ENCODE measurements around the gene SMTNL1.
A peak's percentile ranks its signal among the peaks of the same experiment; 100 is the strongest.

The SMTNL1 gene, protein sequence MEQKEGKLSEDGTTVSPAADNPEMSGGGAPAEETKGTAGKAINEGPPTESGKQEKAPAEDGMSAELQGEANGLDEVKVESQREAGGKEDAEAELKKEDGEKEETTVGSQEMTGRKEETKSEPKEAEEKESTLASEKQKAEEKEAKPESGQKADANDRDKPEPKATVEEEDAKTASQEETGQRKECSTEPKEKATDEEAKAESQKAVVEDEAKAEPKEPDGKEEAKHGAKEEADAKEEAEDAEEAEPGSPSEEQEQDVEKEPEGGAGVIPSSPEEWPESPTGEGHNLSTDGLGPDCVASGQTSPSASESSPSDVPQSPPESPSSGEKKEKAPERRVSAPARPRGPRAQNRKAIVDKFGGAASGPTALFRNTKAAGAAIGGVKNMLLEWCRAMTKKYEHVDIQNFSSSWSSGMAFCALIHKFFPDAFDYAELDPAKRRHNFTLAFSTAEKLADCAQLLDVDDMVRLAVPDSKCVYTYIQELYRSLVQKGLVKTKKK

DNA sequence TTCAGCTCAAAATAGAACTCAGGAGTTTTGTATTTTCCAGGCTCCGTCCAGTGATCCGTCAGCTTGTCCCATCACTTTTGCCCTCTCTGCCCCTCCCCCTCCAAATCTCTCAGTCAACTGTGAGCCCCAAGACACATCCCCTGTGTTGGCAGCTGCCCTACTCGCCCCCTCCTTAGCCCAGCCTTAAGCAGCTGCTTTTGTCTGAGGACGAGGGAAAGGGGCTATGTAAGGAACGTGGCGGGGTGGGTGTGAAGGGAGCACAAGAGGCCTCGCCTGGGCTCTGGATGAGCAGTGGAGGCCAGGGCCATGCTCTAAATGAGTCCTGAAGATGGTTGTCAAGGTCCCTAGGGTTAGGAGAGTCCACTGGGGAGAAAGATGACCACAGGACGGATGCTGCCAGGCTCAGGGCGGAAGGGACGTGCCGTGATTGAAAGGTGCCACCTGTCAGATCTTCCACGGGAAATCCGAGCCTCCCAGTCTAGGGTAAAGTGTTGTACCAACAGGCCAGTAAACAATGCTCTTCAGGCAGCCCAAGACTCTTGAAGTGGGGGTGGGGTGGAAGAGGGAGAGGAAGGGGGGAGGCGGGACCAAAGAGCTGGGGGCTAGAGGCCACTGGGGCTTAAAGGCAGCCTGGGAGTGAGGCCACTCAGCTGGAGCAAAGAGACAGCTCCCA lies at the start of gene SMTNL1:
SMTNL1 (plus strand) TSS at position 649 of the 673 bp plus-strand sequence. CDS start 5,048 bp downstream, outside the sequence.
- no peak for DNase-seq (ENCODE audit: low read depth)

DNA sequence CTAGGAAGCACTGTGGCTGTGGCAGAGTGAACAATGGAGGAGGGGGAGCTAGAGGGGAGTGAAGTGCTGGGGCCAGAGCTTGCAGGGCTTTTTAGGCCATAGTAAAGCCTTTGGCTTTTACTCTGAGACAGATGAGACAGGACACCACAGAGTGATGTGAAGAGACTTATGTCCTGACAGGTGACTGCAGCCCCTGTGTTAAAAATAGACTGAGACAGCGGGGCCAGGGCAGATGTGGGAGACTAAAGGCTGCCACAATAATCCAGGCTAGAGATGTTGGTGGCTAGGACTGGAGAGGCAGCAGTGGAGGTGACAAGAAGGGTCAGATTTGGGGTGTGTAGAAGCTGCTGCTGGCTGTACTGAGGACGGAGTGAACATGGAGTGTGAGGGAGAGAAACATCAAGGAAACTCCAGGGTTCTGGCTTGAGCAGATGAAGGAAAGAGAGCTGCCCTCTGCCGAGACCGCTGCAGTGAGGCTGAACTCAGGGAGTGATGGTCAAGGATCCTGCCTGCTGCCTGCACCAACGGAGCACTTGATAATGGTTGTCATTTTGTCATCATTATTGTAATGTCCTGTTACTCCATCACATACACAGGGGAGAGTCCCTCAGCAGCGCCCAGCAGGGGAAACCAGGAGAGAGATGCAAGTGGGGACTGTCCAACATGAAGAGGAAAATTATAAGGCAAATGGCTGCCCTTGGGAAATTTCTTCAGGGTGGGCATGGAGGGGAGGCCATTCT lies 49.3 kb upstream of the SMTNL1 start:
- no peak for DNase-seq (ENCODE audit: low read depth)

DNA sequence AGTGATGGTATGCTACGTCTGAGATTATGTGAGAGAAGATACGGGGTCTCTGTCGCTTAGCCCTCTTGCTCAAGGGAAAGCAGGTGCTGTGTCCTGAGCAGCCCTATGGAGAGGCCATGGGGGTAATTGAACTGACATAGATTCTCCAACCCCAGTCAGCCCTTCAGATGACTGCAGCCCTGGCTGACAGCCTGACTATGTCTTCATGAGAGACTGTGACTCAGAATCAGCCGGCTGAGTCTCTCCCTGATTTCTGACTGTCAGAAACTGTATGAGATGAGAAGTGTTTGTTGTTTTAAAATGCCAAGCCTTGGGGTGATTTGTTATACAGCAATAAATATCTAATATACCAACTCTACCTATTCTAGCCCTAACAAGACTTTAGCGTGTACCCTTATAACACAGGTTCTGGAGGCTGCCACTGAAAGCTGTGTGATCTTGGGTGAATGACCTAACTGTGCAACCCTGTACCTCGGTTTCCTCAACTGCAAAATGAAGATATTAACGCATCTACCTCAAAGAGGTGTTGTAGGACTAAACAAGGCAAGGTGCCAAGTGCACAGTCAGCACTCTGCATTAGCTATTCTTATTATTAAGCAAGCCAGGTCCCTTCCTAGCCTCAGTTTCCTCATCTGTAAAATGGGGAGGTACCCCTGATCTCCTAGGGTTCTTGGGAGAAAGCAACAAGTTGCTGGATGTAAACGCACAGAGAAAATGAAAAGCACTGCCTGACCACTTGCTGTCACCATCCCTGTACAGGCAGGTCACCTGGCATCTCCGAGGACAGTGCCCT lies 46.7 kb upstream of the SMTNL1 start:
- DNase-seq (ENCODE audit: low read depth): no peak

DNA sequence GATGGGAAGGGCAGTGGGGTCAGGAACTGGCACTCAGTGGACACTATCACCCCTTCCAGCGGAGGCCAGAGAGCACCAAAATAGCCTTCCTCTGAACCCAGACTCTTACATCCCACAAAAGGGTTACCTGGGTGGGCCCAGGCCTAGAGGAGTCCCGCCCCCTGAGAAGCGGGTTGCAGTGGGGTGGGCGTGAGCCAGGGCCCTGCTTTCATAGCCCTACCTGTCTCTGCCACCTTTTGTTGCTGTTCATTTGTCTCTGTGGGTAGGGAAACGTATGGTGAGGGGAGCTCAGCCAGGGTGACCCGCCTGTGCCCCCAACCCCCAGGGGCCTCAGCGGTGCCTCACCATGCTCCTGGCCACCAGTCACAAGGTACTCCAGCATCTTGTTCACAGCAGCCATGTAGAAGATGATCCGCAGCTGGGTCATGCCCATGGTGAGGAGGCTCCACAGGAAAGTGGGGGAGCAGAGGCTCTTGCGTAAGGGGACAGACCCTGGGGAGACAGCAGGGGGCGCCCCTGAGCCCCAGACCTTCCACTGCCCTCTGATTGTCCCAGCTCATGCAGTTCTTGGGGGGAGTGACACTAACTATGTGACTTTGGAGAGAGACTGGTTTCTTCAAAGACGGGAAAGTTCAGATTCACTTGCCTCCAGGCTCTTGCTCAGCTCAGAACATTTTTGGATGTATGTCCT lies 45.9 kb upstream of the SMTNL1 start:
- DNase-seq (ENCODE audit: low read depth): no peak

DNA sequence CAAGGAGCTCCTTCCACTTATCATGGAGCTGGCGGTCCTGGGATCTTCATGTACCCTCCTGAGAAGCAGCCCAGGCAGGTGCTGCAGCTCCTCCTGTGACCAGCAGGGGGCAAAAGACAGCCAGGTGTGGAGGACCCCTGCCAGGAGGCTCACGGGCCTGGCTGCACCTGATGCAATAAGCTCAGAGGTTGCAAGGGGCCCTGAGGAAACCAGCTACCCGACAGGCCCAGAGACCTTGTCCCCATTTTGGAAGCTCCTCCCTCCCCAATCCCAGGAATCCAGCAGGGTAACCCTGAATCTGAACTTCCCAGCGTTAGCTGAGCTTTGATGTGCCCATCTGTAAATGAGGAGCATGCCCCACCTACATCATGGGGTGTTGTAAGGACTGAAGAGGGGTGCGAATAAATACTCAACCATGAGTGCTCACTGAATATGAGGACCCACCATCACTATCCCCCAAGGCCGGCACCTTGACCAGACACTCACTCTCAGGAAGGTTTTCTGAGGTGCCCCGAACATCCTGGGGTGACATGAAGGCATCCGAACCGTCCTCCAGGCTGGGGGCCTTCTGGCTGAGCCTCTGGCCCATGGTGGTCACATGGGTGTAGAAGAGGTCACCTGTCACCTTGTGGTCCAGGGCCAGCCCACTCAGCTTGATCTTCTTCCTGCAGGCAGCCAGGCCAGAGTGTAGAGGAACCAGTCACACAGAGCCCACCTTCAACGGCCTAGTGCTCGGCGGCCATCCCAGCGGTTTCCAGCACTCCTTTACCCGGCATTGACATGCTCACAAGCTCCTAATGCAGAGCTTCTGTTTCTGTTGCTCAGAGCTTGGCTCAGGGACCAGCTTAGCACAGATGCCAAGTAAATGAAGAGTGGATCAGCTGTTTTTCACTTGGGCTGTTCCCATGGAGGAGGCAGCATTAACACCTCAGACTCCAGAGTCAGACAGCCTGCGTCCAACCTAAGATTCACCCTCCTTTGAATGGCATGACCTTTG lies 43.6 kb upstream of the SMTNL1 start:
- DNase-seq (ENCODE audit: low read depth): peak; percentile 63

DNA sequence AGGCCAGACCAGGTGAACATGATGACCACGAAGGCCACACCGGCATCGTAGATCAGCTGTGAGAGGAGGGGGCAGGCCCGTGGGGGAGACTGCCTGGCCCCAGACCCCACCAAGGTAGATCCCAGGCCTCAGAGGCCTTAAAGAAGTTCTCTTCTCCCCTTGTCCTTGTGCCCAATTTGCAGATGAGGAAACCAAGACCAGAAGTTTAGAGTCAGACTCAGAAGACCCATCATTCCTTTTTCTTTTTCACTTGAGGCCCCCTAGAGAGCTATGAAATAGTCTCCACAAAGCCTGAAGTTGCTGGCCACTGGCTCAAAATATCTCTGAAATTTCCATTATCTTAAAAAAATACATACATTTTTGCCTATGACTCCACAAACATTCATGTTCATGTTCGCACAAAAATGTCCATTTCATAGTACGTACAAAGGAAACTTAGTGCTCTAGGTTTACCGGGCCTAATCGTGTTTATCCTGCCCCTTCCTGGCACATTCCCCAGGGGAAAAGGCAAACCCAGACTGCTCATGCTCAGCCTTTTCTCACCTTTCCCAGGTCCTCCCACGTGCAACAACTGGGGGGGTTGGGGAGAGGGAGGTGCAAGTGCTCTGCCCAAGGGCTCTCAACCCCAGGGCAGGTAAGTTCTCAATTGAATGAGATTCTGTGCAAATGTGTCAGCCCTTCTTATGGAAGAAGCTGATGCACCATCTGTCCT lies 41.1 kb upstream of the SMTNL1 start:
- no peak for DNase-seq (ENCODE audit: low read depth)

DNA sequence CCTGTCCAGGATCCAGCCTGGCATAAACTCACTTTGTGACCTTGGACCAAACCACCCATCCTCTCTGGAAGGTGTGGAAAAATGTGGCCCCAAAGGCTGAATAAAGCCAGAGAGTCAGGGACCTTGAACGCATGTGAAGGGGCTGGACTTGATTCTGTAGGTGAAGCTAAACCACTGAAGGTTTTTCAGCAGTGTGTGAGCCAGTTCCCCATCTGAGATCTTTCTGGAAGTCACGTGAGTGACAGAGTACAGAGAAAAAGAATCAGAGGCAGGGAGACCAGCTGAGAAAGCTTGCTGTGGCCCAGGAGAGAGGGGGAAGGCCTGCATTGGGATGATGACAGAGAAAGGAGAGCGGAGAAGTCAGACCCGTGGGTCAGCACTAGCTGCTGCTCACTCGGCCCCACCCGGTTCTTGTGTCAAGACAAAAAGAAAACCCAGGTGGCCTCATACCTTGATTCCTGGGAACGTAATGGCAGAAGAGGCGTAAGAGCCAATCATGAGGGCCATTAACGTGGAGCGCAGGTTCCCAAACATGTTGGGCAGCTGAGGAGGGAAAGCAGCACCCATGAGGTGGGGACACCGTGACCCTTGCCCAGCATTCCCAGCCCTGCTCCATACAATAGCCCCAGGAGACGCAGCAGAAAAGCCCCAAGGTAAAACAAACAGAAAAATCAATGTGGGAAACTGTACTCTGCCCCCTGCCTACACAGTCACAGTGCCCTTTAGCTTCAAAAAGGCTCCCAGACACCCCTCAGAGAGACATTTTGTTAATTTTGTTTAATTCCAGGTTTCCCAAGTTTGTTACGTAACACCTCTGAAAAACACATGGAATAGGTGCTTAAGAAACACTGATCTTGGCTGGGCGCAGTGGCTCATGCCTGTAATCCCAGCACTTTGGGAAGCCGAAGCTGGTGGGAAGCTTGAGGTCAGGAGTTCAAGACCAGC lies 39.8 kb upstream of the SMTNL1 start:
- DNase-seq (ENCODE audit: low read depth): no peak

DNA sequence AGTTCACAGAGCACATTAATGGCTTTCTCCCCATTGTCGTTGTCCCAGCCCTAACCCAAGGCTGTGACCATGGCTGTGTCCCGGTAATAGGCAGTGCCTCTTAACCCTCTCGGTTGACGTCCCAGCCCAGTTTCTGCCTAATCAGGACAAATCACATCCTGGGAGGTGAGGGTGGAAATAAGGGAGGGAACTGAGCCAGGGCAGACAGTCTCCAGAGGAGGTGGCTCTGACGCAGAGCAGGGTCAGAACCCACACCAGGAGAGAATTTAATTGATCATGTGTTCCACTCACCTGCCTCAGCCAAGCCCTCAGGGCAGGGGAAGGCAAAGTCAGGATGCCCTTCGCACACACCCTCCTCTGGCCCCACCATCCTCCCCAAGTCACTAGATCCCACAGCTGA lies 38.9 kb upstream of the SMTNL1 start:
- DNase-seq (ENCODE audit: low read depth): no peak

DNA sequence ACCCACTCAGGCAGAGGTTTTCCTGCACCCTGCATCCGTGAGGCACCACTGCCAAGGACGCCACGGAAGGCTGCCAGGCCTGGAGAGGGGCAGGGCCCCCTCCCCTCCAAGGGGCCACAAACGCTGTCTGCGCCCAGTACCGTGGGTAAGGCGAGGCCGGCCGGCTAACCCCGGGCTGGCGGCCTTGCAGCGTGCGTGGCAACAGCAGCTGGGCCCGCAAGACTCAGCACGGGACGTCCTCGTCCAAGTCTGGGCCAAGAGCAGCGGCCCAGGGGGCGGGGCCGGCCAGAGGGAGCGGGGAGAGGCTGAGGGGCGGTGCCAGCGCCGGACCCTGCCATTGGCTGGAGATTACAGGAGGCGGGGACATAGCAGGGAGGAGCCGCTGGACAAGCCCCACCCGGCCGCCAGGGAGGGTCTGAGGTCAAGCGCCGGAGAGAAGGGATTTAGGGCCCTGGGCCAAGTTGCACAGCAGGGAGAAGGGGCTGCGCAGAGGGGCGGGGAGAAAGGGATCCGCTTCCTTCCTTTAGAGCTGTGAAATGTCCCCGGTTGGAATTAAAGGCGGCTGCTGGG lies 37.9 kb upstream of the SMTNL1 start:
- DNase-seq (ENCODE audit: low read depth): no peak

DNA sequence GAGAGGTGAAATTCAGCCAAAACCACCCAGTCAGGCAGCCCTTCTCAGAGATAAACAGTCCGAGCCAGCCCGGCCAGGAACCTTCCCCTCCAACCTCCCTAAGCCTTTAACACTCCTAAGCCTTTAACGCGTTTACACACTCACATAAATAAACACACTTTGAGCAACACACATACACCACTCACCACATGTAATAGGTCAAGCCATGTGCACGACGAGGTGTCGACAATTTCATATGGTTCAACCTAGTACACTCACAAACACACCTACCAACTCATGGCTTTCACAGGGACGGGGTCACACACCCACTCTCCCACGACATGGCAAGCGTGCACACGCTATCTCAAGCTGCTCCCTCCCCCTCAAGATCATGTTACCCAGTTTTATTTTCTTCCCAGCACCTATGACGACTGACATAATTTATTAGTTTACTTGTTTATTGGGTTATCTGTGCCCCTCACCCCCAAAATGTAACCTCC lies 37.4 kb upstream of the SMTNL1 start:
- DNase-seq (ENCODE audit: low read depth): no peak

DNA sequence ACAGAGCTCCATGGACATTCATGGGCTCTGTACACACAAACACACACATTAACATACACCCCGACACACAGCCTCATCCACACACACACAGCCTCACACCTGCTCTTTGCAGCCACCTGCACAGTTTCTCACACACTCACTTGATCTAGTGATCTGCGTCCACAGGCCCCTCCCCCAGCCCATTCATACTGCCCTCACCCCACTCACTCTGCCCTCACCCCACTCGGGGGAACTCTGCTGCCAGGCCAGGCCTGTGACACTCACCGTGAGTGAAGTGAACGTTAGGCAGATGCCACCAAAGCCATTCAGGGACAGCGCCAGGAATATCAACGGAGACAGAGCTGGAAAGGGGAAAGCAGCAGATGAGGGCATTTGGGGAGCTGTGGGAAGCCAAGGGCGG lies 36.9 kb upstream of the SMTNL1 start:
- DNase-seq (ENCODE audit: low read depth): no peak

DNA sequence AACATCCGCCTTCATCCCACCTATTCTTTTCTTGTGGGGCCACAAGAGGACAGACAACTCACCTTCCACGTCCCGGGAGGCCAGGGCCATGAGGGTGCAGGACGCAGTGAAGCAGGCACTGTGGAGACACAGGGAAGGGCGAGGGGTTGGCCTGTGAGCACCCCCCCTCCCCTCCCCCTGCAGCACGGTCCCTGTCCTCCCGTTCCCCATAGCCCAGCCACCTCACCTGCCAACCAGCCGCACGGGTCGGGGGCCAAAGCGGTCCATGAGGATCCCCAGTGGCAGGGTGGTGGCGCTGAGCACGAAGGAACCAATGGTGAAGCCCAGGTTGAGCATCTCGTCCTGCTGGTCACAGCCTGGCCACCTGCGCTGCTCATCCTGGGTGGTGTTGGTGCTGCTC lies 36.5 kb upstream of the SMTNL1 start:
- DNase-seq (ENCODE audit: low read depth): no peak

DNA sequence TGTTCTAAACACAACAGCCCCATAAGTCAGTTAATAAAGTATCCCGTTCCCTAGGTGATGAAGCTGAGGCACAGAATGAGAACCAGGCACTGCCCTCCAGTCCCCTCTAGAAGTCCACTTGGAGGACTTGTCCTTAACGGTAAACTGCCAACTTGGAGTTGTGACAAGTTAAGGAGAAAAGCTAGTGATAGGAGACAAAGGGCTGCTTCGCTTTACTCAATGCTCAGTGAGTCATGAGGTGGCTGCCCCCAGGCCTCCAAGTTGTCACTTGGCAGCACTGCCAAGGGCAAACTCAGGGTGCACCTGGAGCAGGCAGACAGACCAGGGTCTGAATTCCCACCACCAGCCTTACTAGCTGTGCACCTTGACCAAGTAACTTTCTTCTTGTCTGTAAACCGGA lies 35.4 kb upstream of the SMTNL1 start:
- no peak for DNase-seq (ENCODE audit: low read depth)

DNA sequence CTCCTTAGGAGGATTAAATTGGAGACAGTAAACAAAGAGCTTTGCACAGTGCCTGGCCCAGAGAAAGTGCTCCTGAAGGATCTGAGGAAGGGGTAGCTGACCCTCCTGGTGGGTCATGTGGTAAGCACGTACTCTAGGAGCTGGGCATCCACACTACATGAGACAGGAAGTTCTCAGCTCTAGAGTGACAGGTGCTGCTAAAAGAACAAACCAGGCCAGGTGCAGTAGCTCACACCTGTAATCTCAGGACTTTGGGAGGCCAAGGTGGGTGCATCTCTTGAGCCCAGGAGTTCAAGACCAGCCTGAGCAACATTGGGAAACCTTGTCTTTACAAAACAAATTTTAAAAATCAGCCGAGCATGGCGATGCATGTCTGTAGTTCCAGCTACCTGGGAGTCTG lies 35.0 kb upstream of the SMTNL1 start:
- no peak for DNase-seq (ENCODE audit: low read depth)

DNA sequence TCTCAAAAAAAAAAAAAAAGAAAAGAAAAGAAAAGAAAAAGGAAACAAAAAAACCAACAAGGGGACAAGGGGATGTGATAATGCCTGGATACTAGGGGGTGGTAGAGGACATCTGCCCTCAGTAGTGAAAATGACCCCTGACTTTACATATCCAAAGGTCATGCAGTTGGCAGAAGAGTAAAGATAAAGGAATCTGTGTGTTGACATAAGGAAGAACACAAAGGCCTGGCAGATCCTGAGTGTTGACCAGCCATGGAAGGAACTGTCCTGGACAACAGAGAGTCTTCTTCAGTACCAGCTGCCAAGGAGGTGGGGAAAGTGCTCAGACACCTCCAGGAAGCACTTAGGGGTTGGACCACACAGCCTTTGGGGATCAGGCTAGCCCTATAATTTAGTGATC lies 34.5 kb upstream of the SMTNL1 start:
- DNase-seq (ENCODE audit: low read depth): no peak

DNA sequence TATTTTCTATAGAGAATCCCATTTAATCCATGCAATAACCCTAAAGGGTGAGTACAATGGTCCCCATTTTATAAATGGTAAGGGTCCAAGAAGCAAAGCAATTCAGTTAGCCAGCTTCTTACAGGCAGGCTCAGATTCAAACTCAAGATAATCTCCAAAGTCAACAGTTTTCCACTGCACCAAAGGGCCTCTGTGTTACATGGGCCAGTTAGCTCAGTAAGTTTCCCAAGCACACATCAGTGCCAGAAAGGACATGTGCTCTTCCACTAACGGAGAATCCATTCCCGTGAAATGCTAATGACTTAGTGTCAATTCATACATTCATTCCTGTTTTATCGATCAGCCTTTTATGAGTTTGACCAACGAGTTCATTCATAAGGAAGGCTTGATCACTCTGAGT lies 32.9 kb upstream of the SMTNL1 start:
- no peak for DNase-seq (ENCODE audit: low read depth)

DNA sequence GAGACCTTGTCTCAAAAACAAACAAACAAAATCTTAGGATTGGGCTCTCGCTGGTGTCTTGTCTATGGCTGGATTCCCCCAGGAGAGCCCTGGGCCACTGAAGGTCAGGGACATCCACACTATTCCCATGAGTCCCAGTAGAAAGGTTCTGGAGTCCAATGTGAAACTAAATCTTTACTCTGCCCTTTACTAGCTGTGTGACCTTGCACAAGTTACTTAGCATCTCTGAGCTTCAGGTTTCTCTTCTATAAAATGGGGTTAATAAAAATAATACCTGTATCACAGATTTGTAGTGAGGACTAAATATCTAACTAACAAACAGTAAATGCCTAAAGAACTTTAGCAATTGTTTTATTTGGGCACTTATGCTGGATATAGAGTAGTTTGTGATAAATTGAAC lies 30.9 kb upstream of the SMTNL1 start:
- DNase-seq (ENCODE audit: low read depth): no peak
